ENCODE measurements around the gene PABPN1L.

The PABPN1L gene

DNA sequence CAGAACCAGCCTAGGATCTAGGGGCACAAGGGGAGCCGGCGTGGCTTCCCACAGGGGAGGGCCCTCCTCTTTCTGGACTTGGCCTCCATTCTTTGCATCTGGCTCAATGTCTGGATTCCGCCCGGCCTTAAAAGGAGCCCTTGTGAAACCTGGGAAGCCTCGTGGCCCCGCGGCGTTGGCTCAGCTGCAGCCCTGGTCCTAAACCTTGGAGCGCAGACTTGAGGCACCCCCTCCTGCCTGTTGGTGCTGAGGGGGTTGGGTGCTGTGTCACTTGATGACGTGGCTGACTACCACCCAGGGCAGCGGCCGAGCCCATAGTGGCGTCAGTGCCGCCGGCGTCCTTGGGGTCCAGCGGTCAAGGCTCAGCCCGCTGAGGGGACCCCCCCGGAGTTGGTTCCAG lies 5.1 kb downstream of the PABPN1L start:
- Histone ChIP-seq H3K79me1 (ENCODE audit: low read depth, low read length) (peaks cover 9% of the 10 kb centered on the region), H2BK15ac (ENCODE audit: low read length) (no peak overlapping the region), H2BK12ac (ENCODE audit: low read length) (no peak overlapping the region), H3K4me2 (ENCODE audit: insufficient read depth, low read length, poor library complexity, severe bottlenecking) (no peak overlapping the region), H2AK5ac (ENCODE audit: low read depth, low read length) (no peak overlapping the region), H3K27me3 (ENCODE audit: control insufficient read depth in 3 of 3, insufficient read depth in 3 of 3, low read depth in 1 of 3, low read length in 3 of 3) (peaks cover 0 to 8% (median 0%) of the 10 kb centered on the region in 3 experiments), H4K8ac (ENCODE audit: low read depth, low read length) (no peak overlapping the region), H3K9ac (ENCODE audit: low read depth, low read length, poor library complexity) (no peak overlapping the region), H2BK5ac (ENCODE audit: low read length) (no peak overlapping the region), H4K91ac (ENCODE audit: low read depth, low read length, poor library complexity) (no peak overlapping the region), H2BK120ac (ENCODE audit: low read depth, low read length) (no peak overlapping the region), H3K23ac (ENCODE audit: low read depth, low read length, poor library complexity) (no peak overlapping the region), H3K36me3 (replicated peaks in 1 of 2; ENCODE audit: control insufficient read depth in 2 of 2, insufficient read depth in 2 of 2, low read length in 2 of 2) (peaks cover 17 to 32% of the 10 kb centered on the region in 2 donors), H3K27ac (replicated peaks; ENCODE audit: low read length) (no peak overlapping the region), H3K4me1 (ENCODE audit: control insufficient read depth in 2 of 2, insufficient read depth in 1 of 2, low read depth in 1 of 2, low read length in 2 of 2) (peaks cover 3 to 5% of the 10 kb centered on the region in 2 donors), H3K4ac (ENCODE audit: low read length) (no peak overlapping the region), H3K4me3 (ENCODE audit: low read length in 2 of 2) (no peak overlapping the region), H3K18ac (ENCODE audit: low read length) (no peak overlapping the region), H3K14ac (ENCODE audit: low read length) (no peak overlapping the region), H2AFZ (ENCODE audit: low read length) (no peak overlapping the region), H3K9me3 (replicated peaks in 1 of 2; ENCODE audit: control insufficient read depth in 2 of 2, insufficient read depth in 1 of 2, low read depth in 1 of 2, low read length in 2 of 2) (no peaks in the 10 kb centered on the region)
- no peak for DNase-seq (ENCODE audit: low spot score)
- no CpG with 5 or more reads among the region's 19 CpGs for WGBS, 2 donors (ENCODE audit: extremely low coverage in 2 of 2, insufficient read length in 2 of 2, insufficient replicate concordance in 1 of 2)

DNA sequence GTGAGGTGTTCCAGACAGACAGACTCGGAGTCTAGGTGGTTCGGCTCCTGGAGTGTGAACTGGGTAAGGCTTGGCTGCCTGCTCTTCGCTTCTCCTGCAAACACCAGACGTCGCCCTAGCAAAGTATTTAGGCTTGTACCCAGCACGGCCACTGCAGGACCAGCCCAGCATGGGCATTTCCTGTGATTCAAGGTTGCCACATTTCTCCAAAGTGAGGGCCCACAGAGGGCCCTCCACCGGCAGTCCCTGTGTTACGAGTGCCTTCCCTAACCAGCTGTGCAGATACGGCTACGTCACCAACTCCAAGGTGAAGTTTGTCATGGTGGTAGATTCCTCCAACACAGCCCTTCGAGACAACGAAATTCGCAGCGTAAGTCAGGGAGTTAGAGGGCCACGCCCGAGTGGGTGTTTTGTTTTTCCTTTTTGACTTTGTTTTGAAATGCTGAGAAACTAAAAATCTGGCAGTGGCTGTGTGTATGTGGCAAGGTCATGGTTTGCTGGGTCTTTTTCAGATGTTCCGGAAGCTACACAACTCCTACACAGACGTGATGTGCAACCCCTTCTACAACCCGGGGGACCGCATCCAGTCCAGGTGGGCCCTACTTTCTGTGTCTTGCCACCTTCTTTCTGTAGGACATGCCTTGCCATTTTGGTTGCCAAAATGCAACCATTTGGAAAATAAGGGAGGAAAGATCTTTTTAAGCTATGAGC lies 6.9 kb downstream of the PABPN1L start:
- Histone ChIP-seq H3K4me3 (ENCODE audit: low read length in 2 of 2) (no peak overlapping the region), H3K27me3 (ENCODE audit: control insufficient read depth in 3 of 3, insufficient read depth in 3 of 3, low read depth in 1 of 3, low read length in 3 of 3) (no peaks in the 10 kb centered on the region), H2AFZ (ENCODE audit: low read length) (no peak overlapping the region), H4K8ac (ENCODE audit: low read depth, low read length) (no peak overlapping the region), H3K14ac (ENCODE audit: low read length) (no peak overlapping the region), H3K9ac (ENCODE audit: low read depth, low read length, poor library complexity) (no peak overlapping the region), H2BK120ac (ENCODE audit: low read depth, low read length) (no peak overlapping the region), H3K79me1 (ENCODE audit: low read depth, low read length) (peaks cover 13% of the 10 kb centered on the region), H3K18ac (ENCODE audit: low read length) (no peak overlapping the region), H2BK15ac (ENCODE audit: low read length) (no peak overlapping the region), H3K27ac (replicated peaks; ENCODE audit: low read length) (no peak overlapping the region), H2BK12ac (ENCODE audit: low read length) (no peak overlapping the region), H3K23ac (ENCODE audit: low read depth, low read length, poor library complexity) (no peak overlapping the region), H2AK5ac (ENCODE audit: low read depth, low read length) (no peak overlapping the region), H2BK5ac (ENCODE audit: low read length) (no peak overlapping the region), H3K4me1 (ENCODE audit: control insufficient read depth in 2 of 2, insufficient read depth in 1 of 2, low read depth in 1 of 2, low read length in 2 of 2) (peaks cover 11 to 13% of the 10 kb centered on the region in 2 donors), H3K4me2 (ENCODE audit: insufficient read depth, low read length, poor library complexity, severe bottlenecking) (no peak overlapping the region), H3K4ac (ENCODE audit: low read length) (no peak overlapping the region), H4K91ac (ENCODE audit: low read depth, low read length, poor library complexity) (no peak overlapping the region), H3K9me3 (replicated peaks in 1 of 2; ENCODE audit: control insufficient read depth in 2 of 2, insufficient read depth in 1 of 2, low read depth in 1 of 2, low read length in 2 of 2) (no peaks in the 10 kb centered on the region), H3K36me3 (replicated peaks in 1 of 2; ENCODE audit: control insufficient read depth in 2 of 2, insufficient read depth in 2 of 2, low read length in 2 of 2) (peaks cover 17 to 32% of the 10 kb centered on the region in 2 donors)
- no CpG with 5 or more reads among the region's 20 CpGs for WGBS, 2 donors (ENCODE audit: extremely low coverage in 2 of 2, insufficient read length in 2 of 2, insufficient replicate concordance in 1 of 2)
- DNase-seq (ENCODE audit: low spot score), result no peak

DNA sequence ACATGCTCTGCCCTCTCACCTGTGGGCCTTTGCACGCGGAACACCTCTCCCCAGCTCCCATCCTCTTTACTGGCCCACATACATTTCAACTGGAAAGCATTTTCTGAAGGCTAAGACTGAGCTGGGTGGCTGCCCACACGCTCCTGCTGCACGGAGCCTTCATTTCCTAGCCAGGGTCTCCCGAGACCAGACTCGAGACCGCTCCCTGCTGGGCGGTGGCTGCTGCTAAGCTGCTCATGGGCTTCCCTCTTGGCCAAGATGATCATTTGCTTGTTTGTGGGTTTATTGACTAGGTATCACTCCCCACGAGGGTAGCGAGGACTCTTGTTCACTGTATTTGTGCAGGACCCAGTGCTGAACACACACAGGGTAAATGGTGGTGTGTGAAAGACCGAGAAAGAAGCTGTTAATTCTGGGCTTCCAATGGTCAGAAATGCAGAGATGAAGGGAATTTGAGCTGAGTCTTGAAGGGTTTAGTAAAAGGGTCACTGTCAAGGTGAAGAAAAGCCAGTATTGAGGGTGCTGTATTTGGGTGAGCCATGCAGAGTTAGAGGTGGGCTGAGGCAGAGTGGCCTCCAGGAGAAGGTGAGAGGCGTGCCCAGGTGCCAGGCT lies 8.6 kb downstream of the PABPN1L start:
- H3K4me3 ChIP-seq (ENCODE audit: low read length in 2 of 2), result peak overlapping the region; percentile 88 to 94
- no peak overlapping the region for H4K91ac ChIP-seq (ENCODE audit: low read depth, low read length, poor library complexity)
- no peak overlapping the region for H3K14ac ChIP-seq (ENCODE audit: low read length)
- H3K23ac ChIP-seq (ENCODE audit: low read depth, low read length, poor library complexity), result no peak overlapping the region
- H3K9ac ChIP-seq (ENCODE audit: low read depth, low read length, poor library complexity), result peak overlapping the region; percentile 90
- H2BK5ac ChIP-seq (ENCODE audit: low read length), result no peak overlapping the region
- H2AK5ac ChIP-seq (ENCODE audit: low read depth, low read length), result peak overlapping the region; percentile 63
- peak overlapping the region; percentile 90 for H3K4me2 ChIP-seq (ENCODE audit: insufficient read depth, low read length, poor library complexity, severe bottlenecking)
- H3K27ac ChIP-seq (replicated peaks; ENCODE audit: low read length), result no peak overlapping the region
- H3K36me3 ChIP-seq (replicated peaks in 1 of 2; ENCODE audit: control insufficient read depth in 2 of 2, insufficient read depth in 2 of 2, low read length in 2 of 2), result peaks cover 17 to 32% of the 10 kb centered on the region in 2 donors
- no CpG with 5 or more reads among the region's 12 CpGs for WGBS, 2 donors (ENCODE audit: extremely low coverage in 2 of 2, insufficient read length in 2 of 2, insufficient replicate concordance in 1 of 2)
- no peak overlapping the region for H2BK120ac ChIP-seq (ENCODE audit: low read depth, low read length)
- H2AFZ ChIP-seq (ENCODE audit: low read length), result peak overlapping the region; percentile 92
- no peak overlapping the region for H3K4ac ChIP-seq (ENCODE audit: low read length)
- no peak overlapping the region for H3K18ac ChIP-seq (ENCODE audit: low read length)
- no peaks in the 10 kb centered on the region for H3K27me3 ChIP-seq (ENCODE audit: control insufficient read depth in 3 of 3, insufficient read depth in 3 of 3, low read depth in 1 of 3, low read length in 3 of 3)
- H4K8ac ChIP-seq (ENCODE audit: low read depth, low read length), result no peak overlapping the region
- H3K9me3 ChIP-seq (replicated peaks in 1 of 2; ENCODE audit: control insufficient read depth in 2 of 2, insufficient read depth in 1 of 2, low read depth in 1 of 2, low read length in 2 of 2), result no peaks in the 10 kb centered on the region
- H3K79me1 ChIP-seq (ENCODE audit: low read depth, low read length), result peaks cover 12% of the 10 kb centered on the region
- DNase-seq (ENCODE audit: low spot score), result peak; percentile 47
- H3K4me1 ChIP-seq (ENCODE audit: control insufficient read depth in 2 of 2, insufficient read depth in 1 of 2, low read depth in 1 of 2, low read length in 2 of 2), result peaks cover 11 to 26% of the 10 kb centered on the region in 2 donors
- H2BK12ac ChIP-seq (ENCODE audit: low read length), result no peak overlapping the region
- H2BK15ac ChIP-seq (ENCODE audit: low read length), result no peak overlapping the region
